H1 (cell line): Measurements from ENCODE around the gene PHLPP1. TPM values are rescaled to one million over a fixed set of nuclear protein-coding genes. Genes with fewer than 3 reads are reported as not detected.

Experiments used
- ATF2 ChIP-seq: IDR thresholded peaks from 2 replicates; pipeline ENCODE4 v1.6.1; 2012; ENCODE audit warnings: low read length, inconsistent platforms
- CHD1 ChIP-seq: IDR thresholded peaks from 2 replicates; pipeline ENCODE4 v1.6.1; 2012; ENCODE audit warnings: low read depth, low read length, improper control_type of control experiment
- GABPA ChIP-seq: IDR thresholded peaks from 2 replicates; pipeline ENCODE4 v1.6.1; 2011; ENCODE audit warnings: mild to moderate bottlenecking, low read length, moderate library complexity, borderline replicate concordance; ENCODE audit not compliant: insufficient read depth
- GTF2F1 ChIP-seq: IDR thresholded peaks from 2 replicates; pipeline ENCODE4 v1.6.1; 2012; ENCODE audit warnings: low read depth, low read length, improper control_type of control experiment, borderline replicate concordance
- HDAC6 ChIP-seq: IDR thresholded peaks from one replicate; pipeline ENCODE4 v1.7.1; 2012; ENCODE audit warnings: low read depth, mild to moderate bottlenecking, inconsistent platforms, low read length, moderate library complexity
- MAX ChIP-seq: IDR thresholded peaks from 2 replicates; pipeline ENCODE4 v1.6.1; 2012; ENCODE audit warnings: inconsistent platforms
- POU5F1 ChIP-seq: IDR thresholded peaks from 2 replicates; pipeline ENCODE4 v1.6.1; 2011; ENCODE audit warnings: low read depth, mild to moderate bottlenecking, low read length, moderate library complexity
- RFX5 ChIP-seq: IDR thresholded peaks from 2 replicates; pipeline ENCODE4 v1.6.1; 2011; ENCODE audit warnings: low read depth, low read length, improper control_type of control experiment, borderline replicate concordance
- SIRT6 ChIP-seq: IDR thresholded peaks from one replicate; pipeline ENCODE4 v1.7.1; 2012; ENCODE audit warnings: low read length, inconsistent platforms
- SRF ChIP-seq: IDR thresholded peaks from 2 replicates; pipeline ENCODE4 v1.6.1; 2011; ENCODE audit warnings: mild to moderate bottlenecking, low read depth, low read length, moderate library complexity
- SUZ12 ChIP-seq: fragments of 200-600 bp; sonication (generic); IDR thresholded peaks from 2 replicates; pipeline ENCODE4 v1.6.1; 2012; ENCODE audit warnings: mild to moderate bottlenecking, inconsistent platforms, low read length, moderate library complexity, mixed read lengths
- TEAD4 ChIP-seq: IDR thresholded peaks from 2 replicates; pipeline ENCODE4 v1.6.1; 2012; ENCODE audit warnings: low read depth, low read length, inconsistent platforms, mixed read lengths
- YY1 ChIP-seq: IDR thresholded peaks from 2 replicates; pipeline ENCODE4 v1.6.1; 2011; ENCODE audit warnings: low read depth, mild to moderate bottlenecking, low read length
- polyA plus RNA-seq, 7 experiments: library from polyadenylated mRNA; depleted of rRNA in 3 of 7; stranded (reverse) in 5 of 7; unstranded in 2 of 7; fragments of >200 nt in 5 of 7; fragments of 200-250 nt in 2 of 7; gene quantifications; 1 replicate in 5 of 7; 2 replicates in 1 of 7; 4 replicates in 1 of 7; pipeline versions ENCODE4 v1.2.1 to v1.2.3, GENCODE V29; 2011 to 2013; ENCODE audit warnings: missing spikeins in 2 of 7, mixed read lengths in 2 of 7
- total RNA-seq: library from RNA; stranded (reverse); fragmentation: NEBNext Ultra II Directional; extraction: Animal tissue kit (Norgen Biotek cat#: 25700); gene quantifications from 2 replicates; pipeline ENCODE4 v1.2.1, GENCODE V29; 2021

The PHLPP1 gene
- total and polyA plus RNA-seq, 2 of the 8 experiments (the other 6 are each of a cell fraction or from before 2014, with no cell fraction given) = 28.0 to 66.3 TPM

- TF ChIP-seq ATF2 (no peak), HDAC6 (no peak), MAX (no peak), GABPA (no peak), SIRT6 (no peak), POU5F1 (no peak), CHD1 (no peak), GTF2F1 (no peak), RFX5 (no peak), SUZ12 (no peak), SRF (no peak), TEAD4 (no peak), YY1 (no peak)
Observed at GRCh38 chr18:62772860-62773584, 57.7 kb downstream of the PHLPP1 start (continued).
